Liver (tissue), 3 donors: ENCODE measurements around the gene FAM131B.

ENCODE experiments used
- CTCF ChIP-seq: fragments of 150-350 bp; IDR thresholded peaks from 2 replicates; pipeline ENCODE4 v1.5.1; 2017; ENCODE audit warnings: improper control_type of control experiment, low read depth, low read length; ENCODE audit not compliant: missing input control
- GABPA ChIP-seq, 2 donors: IDR thresholded peaks in 1 of 2; conservative IDR thresholded peaks in 1 of 2; 2 replicates each; pipeline ENCODE4 v1.6.1; 2016; ENCODE audit warnings: antibody characterized with exemption in 2 of 2, mild to moderate bottlenecking in 1 of 2, moderate library complexity in 1 of 2
- JUND ChIP-seq, 2 donors: IDR thresholded peaks; 2 replicates each; pipeline ENCODE4 v1.6.1; 2016; ENCODE audit warnings: antibody characterized with exemption in 2 of 2
- MAX ChIP-seq: IDR thresholded peaks from 2 replicates; pipeline ENCODE4 v1.6.1; 2016; ENCODE audit warnings: antibody characterized with exemption
- SP1 ChIP-seq: IDR thresholded peaks from 2 replicates; pipeline ENCODE4 v1.6.1; 2018; ENCODE audit warnings: antibody characterized with exemption, mild to moderate bottlenecking
- TAF1 ChIP-seq: conservative IDR thresholded peaks from 2 replicates; pipeline ENCODE4 v1.6.1; 2016; ENCODE audit warnings: antibody characterized with exemption, mild to moderate bottlenecking
- ZBTB33 ChIP-seq: IDR thresholded peaks from 2 replicates; pipeline ENCODE4 v1.6.1; 2016; ENCODE audit warnings: antibody characterized with exemption
- donor health status: healthy.
- donor health status: healthy.

GRCh38 chr7:143380646-143381426 is 18.3 kb upstream of the FAM131B start, which contains the start of gene ZYX:
- no peak for TF ChIP-seq CTCF
- TF ChIP-seq TAF1, result peak; percentile 40
- TF ChIP-seq SP1, result no peak
- no peak for TF ChIP-seq MAX
- peak in 1 of 2 donors; percentile 21 for TF ChIP-seq JUND (IDR thresholded peaks at IDR 0.05)
- no peak for TF ChIP-seq GABPA (IDR thresholded peaks at IDR 0.05 in 1 of 2, conservative IDR thresholded peaks at IDR 0.05 in 1 of 2)
- TF ChIP-seq ZBTB33, result no peak
